K562 (cell line): Measurements from ENCODE around the gene PRUNE1. TPM values are rescaled to one million over a fixed set of nuclear protein-coding genes. Genes with fewer than 3 reads are reported as not detected.

Experiments
- KDM5B ChIP-seq: fragments of 200-600 bp; sonication (generic); IDR thresholded peaks from 2 replicates; pipeline ENCODE4 v1.6.1; 2012; ENCODE audit warnings: low read depth, mild to moderate bottlenecking, moderate library complexity, low read length, control low read depth, inconsistent platforms; ENCODE audit not compliant: insufficient replicate concordance
- MCM5 ChIP-seq: fragments of 450-650 bp; IDR thresholded peaks from 2 replicates; pipeline ENCODE4 v1.6.1; 2016; ENCODE audit warnings: low read depth
- NFRKB ChIP-seq: fragments of 450-650 bp; IDR thresholded peaks from 2 replicates; pipeline ENCODE4 v1.6.1; 2016; ENCODE audit warnings: low read depth
- NKRF ChIP-seq: fragments of 450-650 bp; IDR thresholded peaks from 2 replicates; pipeline ENCODE4 v1.6.1; 2016; ENCODE audit warnings: borderline replicate concordance
- PRDM10 ChIP-seq: fragments of 450-650 bp; IDR thresholded peaks from 2 replicates; pipeline ENCODE4 v1.6.1; 2018; ENCODE audit not compliant: partially characterized antibody
- ZNF146 ChIP-seq: IDR thresholded peaks from one replicate; pipeline ENCODE4 v1.6.1; 2018; ENCODE audit warnings: missing compliant biosample characterization; ENCODE audit not compliant: unreplicated experiment
- ZNF197 ChIP-seq: fragments of 200-800 bp; sonication (Bioruptor generic); IDR thresholded peaks from 2 replicates; pipeline ENCODE4 v1.6.1; 2016; ENCODE audit warnings: low read depth, missing genetic modification characterization, missing compliant biosample characterization
- ZNF511 ChIP-seq: sonication (generic); formaldehyde crosslinking; IDR thresholded peaks from 2 replicates; pipeline ENCODE4 v1.8.0; 2022; ENCODE audit warnings: mild to moderate bottlenecking, missing genetic modification reagents
- polyA plus RNA-seq, 8 experiments: library from polyadenylated mRNA; depleted of rRNA in 4 of 8; stranded (reverse) in 5 of 8; unstranded in 3 of 8; fragments of >200 nt; fragmentation: Nextera tagmentation in 2 of 8; fragmentation: Illumina TruSeq in 1 of 8; extraction: Ambion mirVana in 2 of 8; extraction: Trizol in 1 of 8; gene quantifications; 2 replicates each; pipeline versions ENCODE4 v1.2.1 to v1.2.3, GENCODE V29; 2011 to 2014; ENCODE audit warnings: inconsistent platforms in 1 of 8, missing spikeins in 1 of 8
- total RNA-seq, 7 experiments: library from RNA; depleted of rRNA in 6 of 7; stranded (reverse); fragments of >200 nt in 6 of 7; fragmentation: Illumina TruSeq in 2 of 7; extraction: Trizol in 2 of 7; gene quantifications; 2 replicates each; pipeline versions ENCODE4 v1.2.1 to v1.2.3, GENCODE V29; 2011 to 2021; ENCODE audit warnings: low replicate concordance in 1 of 7
- TF ChIP-seq, protein P1 (sequence below): sonication (generic); formaldehyde crosslinking; IDR thresholded peaks from 2 replicates; pipeline ENCODE4 v1.8.0; 2022; ENCODE audit warnings: missing genetic modification reagents, mild to moderate bottlenecking, moderate library complexity, borderline replicate concordance
- TF ChIP-seq, protein P2 (sequence below), 2 experiments: fragments of 150-350 bp in 1 of 2; IDR thresholded peaks; 2 replicates each; pipeline ENCODE4 v1.6.1; 2012 to 2016; ENCODE audit warnings: low read depth in 2 of 2, low read length in 2 of 2, mild to moderate bottlenecking in 1 of 2, moderate library complexity in 1 of 2
- TF ChIP-seq, protein P3 (sequence below): fragments of 450-650 bp; IDR thresholded peaks from 2 replicates; pipeline ENCODE4 v1.6.1; 2016; ENCODE audit warnings: missing biosample characterization, missing genetic modification characterization
- TF ChIP-seq, protein P4 (sequence below): fragments of 250-450 bp; sonication (Bioruptor Pico); IDR thresholded peaks from 2 replicates; pipeline ENCODE4 v1.8.0; 2022; ENCODE audit warnings: moderate library complexity, mild to moderate bottlenecking, inconsistent platforms

The PRUNE1 gene
- total and polyA plus RNA-seq, 9 of the 15 experiments (the other 6 are each of a cell fraction or from before 2014, with no cell fraction given), result 16.7 to 48.3 (median 26.2) TPM

DNA sequence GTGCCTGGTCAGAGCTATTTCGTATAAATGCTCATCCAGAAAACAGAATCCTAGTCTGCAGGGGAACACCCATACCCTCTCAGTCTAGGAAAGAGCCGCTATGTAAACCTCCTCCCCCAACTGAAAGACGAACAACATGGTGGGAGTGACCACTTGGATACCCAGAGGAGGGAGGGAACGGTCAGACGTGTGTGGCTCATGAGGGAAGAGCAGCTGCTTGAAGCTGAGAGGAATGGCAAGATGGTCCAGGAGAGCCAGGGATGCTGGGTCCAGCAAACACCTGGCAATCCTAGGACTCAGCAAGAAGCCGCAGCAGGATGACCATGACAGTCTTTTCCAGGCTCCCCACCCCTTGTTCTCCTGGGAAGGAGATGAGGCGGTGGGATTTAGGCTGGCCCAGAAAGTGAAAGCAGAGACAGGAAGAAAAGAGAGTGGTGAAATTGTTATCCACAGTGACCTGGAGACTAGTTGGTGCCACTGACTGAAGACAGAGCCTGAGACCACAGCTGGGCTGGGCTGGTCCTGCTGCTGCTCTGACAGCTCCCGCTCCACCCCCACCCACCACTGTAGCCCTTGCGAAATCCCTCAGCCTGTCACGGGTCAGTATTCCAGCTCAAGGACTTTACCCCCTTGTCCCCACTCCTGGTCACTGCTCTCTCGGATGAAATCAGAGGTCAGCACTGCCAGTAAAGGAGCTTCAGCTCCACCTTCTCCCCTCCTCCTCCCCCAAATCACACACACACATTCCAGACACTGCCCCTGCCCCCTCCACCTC lies 37.3 kb upstream of the PRUNE1 start (continued):
- TF ChIP-seq, protein P1, sequence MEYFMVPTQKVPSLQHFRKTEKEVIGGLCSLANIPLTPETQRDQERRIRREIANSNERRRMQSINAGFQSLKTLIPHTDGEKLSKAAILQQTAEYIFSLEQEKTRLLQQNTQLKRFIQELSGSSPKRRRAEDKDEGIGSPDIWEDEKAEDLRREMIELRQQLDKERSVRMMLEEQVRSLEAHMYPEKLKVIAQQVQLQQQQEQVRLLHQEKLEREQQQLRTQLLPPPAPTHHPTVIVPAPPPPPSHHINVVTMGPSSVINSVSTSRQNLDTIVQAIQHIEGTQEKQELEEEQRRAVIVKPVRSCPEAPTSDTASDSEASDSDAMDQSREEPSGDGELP (CRISPR knock-in tag), result peak; percentile 35; the same call in 1 of the 2 replicates
- TF ChIP-seq NKRF (no peak), ZNF197 (CRISPR knock-in tag) (no peak), ZNF146 (CRISPR knock-in tag) (no peak), KDM5B (no peak), PRDM10 (peak; percentile 81), NFRKB (no peak), ZNF511 (CRISPR knock-in tag) (no peak), MCM5 (no peak)
- TF ChIP-seq, protein P2, sequence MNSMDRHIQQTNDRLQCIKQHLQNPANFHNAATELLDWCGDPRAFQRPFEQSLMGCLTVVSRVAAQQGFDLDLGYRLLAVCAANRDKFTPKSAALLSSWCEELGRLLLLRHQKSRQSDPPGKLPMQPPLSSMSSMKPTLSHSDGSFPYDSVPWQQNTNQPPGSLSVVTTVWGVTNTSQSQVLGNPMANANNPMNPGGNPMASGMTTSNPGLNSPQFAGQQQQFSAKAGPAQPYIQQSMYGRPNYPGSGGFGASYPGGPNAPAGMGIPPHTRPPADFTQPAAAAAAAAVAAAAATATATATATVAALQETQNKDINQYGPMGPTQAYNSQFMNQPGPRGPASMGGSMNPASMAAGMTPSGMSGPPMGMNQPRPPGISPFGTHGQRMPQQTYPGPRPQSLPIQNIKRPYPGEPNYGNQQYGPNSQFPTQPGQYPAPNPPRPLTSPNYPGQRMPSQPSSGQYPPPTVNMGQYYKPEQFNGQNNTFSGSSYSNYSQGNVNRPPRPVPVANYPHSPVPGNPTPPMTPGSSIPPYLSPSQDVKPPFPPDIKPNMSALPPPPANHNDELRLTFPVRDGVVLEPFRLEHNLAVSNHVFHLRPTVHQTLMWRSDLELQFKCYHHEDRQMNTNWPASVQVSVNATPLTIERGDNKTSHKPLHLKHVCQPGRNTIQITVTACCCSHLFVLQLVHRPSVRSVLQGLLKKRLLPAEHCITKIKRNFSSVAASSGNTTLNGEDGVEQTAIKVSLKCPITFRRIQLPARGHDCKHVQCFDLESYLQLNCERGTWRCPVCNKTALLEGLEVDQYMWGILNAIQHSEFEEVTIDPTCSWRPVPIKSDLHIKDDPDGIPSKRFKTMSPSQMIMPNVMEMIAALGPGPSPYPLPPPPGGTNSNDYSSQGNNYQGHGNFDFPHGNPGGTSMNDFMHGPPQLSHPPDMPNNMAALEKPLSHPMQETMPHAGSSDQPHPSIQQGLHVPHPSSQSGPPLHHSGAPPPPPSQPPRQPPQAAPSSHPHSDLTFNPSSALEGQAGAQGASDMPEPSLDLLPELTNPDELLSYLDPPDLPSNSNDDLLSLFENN (IDR thresholded peaks at IDR 0.05; ENCODE audit: low read depth in 2 of 2, low read length in 2 of 2), result no peak
- TF ChIP-seq, protein P3, sequence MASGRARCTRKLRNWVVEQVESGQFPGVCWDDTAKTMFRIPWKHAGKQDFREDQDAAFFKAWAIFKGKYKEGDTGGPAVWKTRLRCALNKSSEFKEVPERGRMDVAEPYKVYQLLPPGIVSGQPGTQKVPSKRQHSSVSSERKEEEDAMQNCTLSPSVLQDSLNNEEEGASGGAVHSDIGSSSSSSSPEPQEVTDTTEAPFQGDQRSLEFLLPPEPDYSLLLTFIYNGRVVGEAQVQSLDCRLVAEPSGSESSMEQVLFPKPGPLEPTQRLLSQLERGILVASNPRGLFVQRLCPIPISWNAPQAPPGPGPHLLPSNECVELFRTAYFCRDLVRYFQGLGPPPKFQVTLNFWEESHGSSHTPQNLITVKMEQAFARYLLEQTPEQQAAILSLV, result peak; percentile 95
- TF ChIP-seq, protein P4, sequence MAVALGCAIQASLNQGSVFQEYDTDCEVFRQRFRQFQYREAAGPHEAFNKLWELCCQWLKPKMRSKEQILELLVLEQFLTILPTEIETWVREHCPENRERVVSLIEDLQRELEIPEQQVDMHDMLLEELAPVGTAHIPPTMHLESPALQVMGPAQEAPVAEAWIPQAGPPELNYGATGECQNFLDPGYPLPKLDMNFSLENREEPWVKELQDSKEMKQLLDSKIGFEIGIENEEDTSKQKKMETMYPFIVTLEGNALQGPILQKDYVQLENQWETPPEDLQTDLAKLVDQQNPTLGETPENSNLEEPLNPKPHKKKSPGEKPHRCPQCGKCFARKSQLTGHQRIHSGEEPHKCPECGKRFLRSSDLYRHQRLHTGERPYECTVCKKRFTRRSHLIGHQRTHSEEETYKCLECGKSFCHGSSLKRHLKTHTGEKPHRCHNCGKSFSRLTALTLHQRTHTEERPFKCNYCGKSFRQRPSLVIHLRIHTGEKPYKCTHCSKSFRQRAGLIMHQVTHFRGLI (CRISPR knock-in tag), result no peak
